Karpas-422 (cell line): ENCODE results near the gene PLXNA4. TPM values are rescaled to one million over a fixed set of nuclear protein-coding genes. Genes with fewer than 3 reads are reported as not detected.

ENCODE experiments used
- DNase-seq: peaks from one replicate; pipeline ENCODE4 v3.0.0-alpha.2; 2015
- H2AFZ ChIP-seq: fragments of 200-600 bp; sonication (generic); 2 replicates; pipeline ENCODE4 v1.6.1; 2014; ENCODE audit warnings: antibody characterized with exemption, low read length, mixed read lengths
- H3K27ac ChIP-seq: fragments of 200-600 bp; sonication (generic); 2 replicates; pipeline ENCODE4 v1.5.1; 2014; ENCODE audit warnings: mild to moderate bottlenecking, low read length, moderate library complexity
- H3K27me3 ChIP-seq: fragments of 200-600 bp; sonication (generic); 2 replicates; pipeline ENCODE4 v1.6.1; 2014; ENCODE audit warnings: low read length, mixed read lengths
- H3K36me3 ChIP-seq: fragments of 200-600 bp; sonication (generic); 2 replicates; pipeline ENCODE4 v1.6.1; 2014; ENCODE audit warnings: low read length, mixed read lengths; ENCODE audit not compliant: insufficient read depth
- H3K4me1 ChIP-seq: fragments of 200-600 bp; sonication (generic); 2 replicates; pipeline ENCODE4 v1.6.1; 2014; ENCODE audit warnings: mild to moderate bottlenecking, low read length, mixed read lengths
- H3K4me2 ChIP-seq: fragments of 200-600 bp; sonication (generic); 2 replicates; pipeline ENCODE4 v1.6.1; 2014; ENCODE audit warnings: low read length, low read depth, mild to moderate bottlenecking; ENCODE audit not compliant: poor library complexity, severe bottlenecking
- H3K4me3 ChIP-seq: fragments of 200-600 bp; sonication (generic); 2 replicates; pipeline ENCODE4 v1.5.1; 2014; ENCODE audit warnings: mild to moderate bottlenecking, antibody characterized with exemption, low read length, mixed read lengths
- H3K79me2 ChIP-seq: fragments of 200-600 bp; sonication (generic); 2 replicates; pipeline ENCODE4 v1.6.1; 2014; ENCODE audit warnings: mild to moderate bottlenecking, low read length, mixed read lengths
- H3K9ac ChIP-seq: fragments of 200-600 bp; sonication (generic); 2 replicates; pipeline ENCODE4 v1.6.0; 2014; ENCODE audit warnings: low read length
- H3K9me2 ChIP-seq: fragments of 200-600 bp; sonication (generic), shearing (Covaris generic); replicated peaks from 2 replicates; pipeline ENCODE4 v1.6.0; 2014; ENCODE audit warnings: mild to moderate bottlenecking, low read length, moderate library complexity; ENCODE audit not compliant: insufficient read depth
- H3K9me3 ChIP-seq: fragments of 300-700, 200-600 bp; sonication (generic); 2 replicates; pipeline ENCODE4 v1.6.1; 2014; ENCODE audit warnings: low read length, mixed read lengths
- H4K20me1 ChIP-seq: fragments of 200-600 bp; sonication (generic); 2 replicates; pipeline ENCODE4 v1.6.1; 2014; ENCODE audit warnings: mild to moderate bottlenecking, antibody characterized with exemption, low read length, low read depth; ENCODE audit not compliant: insufficient read depth
- total RNA-seq: library from RNA; depleted of rRNA; stranded (reverse); fragments of >200 nt; shearing (Covaris generic); gene quantifications from 2 replicates; pipeline ENCODE4 v1.2.3, GENCODE V29; 2014; ENCODE audit warnings: low replicate concordance

PLXNA4 gene
- total RNA-seq, 1 experiment from 2014 or later: 0.48 TPM

DNA sequence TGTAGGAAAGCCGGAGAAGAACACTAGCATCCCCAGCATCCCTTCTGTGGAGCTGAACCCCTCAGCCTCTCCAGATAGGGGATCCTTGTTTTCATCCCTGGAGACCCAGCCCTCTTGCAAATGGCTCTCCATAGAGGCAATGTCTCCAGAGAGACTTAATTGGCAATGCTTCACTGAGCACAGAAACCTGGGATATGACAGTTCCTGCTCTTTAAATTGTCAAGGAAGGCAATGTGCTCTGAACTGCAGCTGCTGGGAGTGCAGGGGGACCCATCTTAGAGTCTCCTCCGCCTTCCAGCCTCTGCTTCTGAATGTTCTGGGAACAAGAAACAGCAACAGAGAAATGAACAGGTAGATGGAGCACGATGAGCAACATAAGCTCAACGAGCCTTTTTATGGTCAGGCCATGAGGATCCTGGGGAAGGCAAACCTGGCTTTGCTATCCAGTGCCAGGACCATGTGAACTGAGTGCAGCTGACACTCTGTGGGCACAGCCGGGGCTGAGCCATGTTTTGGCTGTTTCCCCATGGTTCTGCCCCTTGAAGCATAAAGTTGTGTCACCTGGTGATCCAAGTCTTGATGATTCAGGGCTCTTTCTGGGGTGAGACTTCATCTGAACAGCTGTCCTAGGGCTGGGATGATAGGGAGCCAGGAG lies 481.0 kb downstream of the PLXNA4 start:
- Histone ChIP-seq H2AFZ (no peak overlapping the region), H3K9me2 (no peaks in the 10 kb centered on the region), H3K9me3 (no peaks in the 10 kb centered on the region), H3K4me2 (no peak overlapping the region), H4K20me1 (no peaks in the 10 kb centered on the region), H3K4me3 (no peak overlapping the region), H3K4me1 (peaks cover 6% of the 10 kb centered on the region), H3K9ac (no peak overlapping the region), H3K36me3 (no peaks in the 10 kb centered on the region), H3K27ac (no peak overlapping the region), H3K79me2 (no peaks in the 10 kb centered on the region), H3K27me3 (no peaks in the 10 kb centered on the region)
- DNase-seq: no peak

DNA sequence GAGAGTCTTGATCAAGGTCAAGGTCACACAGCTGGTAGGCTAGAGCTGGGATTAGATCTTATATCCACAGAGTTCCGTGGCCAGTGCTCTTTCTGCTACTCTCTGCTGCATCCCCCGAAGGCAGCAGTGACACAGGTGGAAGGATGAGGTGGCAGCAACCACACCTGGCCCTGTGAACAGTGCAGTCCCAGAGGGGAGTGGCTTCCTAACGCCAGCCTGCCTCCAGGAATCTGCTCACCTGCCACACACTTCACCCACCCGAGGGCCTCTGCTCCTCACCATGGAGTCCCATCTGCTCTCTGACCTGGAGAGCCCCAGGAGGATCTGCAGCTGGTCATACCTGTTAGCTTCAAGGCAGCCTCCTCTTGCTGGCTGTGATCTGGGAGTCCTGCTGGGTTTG lies 484.2 kb downstream of the PLXNA4 start:
- Histone ChIP-seq H3K9me3 (no peaks in the 10 kb centered on the region), H3K9me2 (no peaks in the 10 kb centered on the region), H3K27ac (no peak overlapping the region), H3K36me3 (no peaks in the 10 kb centered on the region), H4K20me1 (no peaks in the 10 kb centered on the region), H3K4me3 (no peak overlapping the region), H3K4me2 (no peak overlapping the region), H3K4me1 (no peaks in the 10 kb centered on the region), H3K27me3 (no peaks in the 10 kb centered on the region), H3K79me2 (no peaks in the 10 kb centered on the region), H2AFZ (no peak overlapping the region), H3K9ac (no peak overlapping the region)
- no peak for DNase-seq

DNA sequence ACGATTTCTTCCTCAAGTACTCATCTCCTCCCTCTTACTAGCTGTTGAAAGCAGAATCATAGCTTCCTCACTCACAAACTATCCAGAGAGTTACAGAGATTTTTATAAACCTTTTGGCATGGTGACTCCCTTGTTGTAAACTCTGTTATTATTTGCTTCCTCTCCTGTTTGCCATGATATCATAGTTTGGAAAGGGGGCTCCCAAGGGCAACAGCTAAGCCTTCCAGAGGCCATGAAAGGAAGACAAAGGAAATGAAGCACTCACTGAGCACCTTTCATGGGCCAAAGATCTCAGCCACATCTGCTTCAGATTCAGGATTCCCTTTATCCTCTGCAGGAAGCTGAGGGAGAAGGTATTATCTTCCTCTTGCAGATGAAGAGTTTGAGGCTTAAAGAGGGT lies 484.6 kb downstream of the PLXNA4 start:
- H3K36me3 ChIP-seq: no peaks in the 10 kb centered on the region
- no peak overlapping the region for H3K4me2 ChIP-seq
- no peak overlapping the region for H2AFZ ChIP-seq
- H3K9ac ChIP-seq: no peak overlapping the region
- H3K27me3 ChIP-seq: no peaks in the 10 kb centered on the region
- no peak for DNase-seq
- H3K79me2 ChIP-seq: no peaks in the 10 kb centered on the region
- H3K4me3 ChIP-seq: no peak overlapping the region
- H3K9me3 ChIP-seq: no peaks in the 10 kb centered on the region
- no peaks in the 10 kb centered on the region for H3K9me2 ChIP-seq
- H3K27ac ChIP-seq: no peak overlapping the region
- H4K20me1 ChIP-seq: no peaks in the 10 kb centered on the region
- H3K4me1 ChIP-seq: no peaks in the 10 kb centered on the region

GRCh38 chr7:132090444-132090843 lies 485.8 kb downstream of the PLXNA4 start:
- no peaks in the 10 kb centered on the region for H3K9me3 ChIP-seq
- H3K79me2 ChIP-seq: no peaks in the 10 kb centered on the region
- H3K4me3 ChIP-seq: no peak overlapping the region
- H3K4me1 ChIP-seq: no peaks in the 10 kb centered on the region
- no peaks in the 10 kb centered on the region for H3K9me2 ChIP-seq
- no peak for DNase-seq
- no peaks in the 10 kb centered on the region for H3K36me3 ChIP-seq
- no peak overlapping the region for H2AFZ ChIP-seq
- no peaks in the 10 kb centered on the region for H3K27me3 ChIP-seq
- H3K4me2 ChIP-seq: no peak overlapping the region
- no peak overlapping the region for H3K9ac ChIP-seq
- no peaks in the 10 kb centered on the region for H4K20me1 ChIP-seq
- no peak overlapping the region for H3K27ac ChIP-seq

- Histone ChIP-seq H3K4me2 (no peak overlapping the region), H3K9me2 (no peaks in the 10 kb centered on the region), H3K9ac (no peak overlapping the region), H4K20me1 (no peaks in the 10 kb centered on the region), H3K4me1 (no peaks in the 10 kb centered on the region), H3K27me3 (no peaks in the 10 kb centered on the region), H3K4me3 (no peak overlapping the region), H3K79me2 (no peaks in the 10 kb centered on the region), H3K36me3 (no peaks in the 10 kb centered on the region), H3K9me3 (no peaks in the 10 kb centered on the region), H2AFZ (no peak overlapping the region), H3K27ac (no peak overlapping the region)
- DNase-seq: no peak
Measured at GRCh38 chr7:132089356-132089755, 486.9 kb downstream of the PLXNA4 start.

GRCh38 chr7:132087421-132087820 lies 488.8 kb downstream of the PLXNA4 start:
- H3K9ac ChIP-seq: no peak overlapping the region
- no peaks in the 10 kb centered on the region for H3K4me1 ChIP-seq
- H3K9me3 ChIP-seq: no peaks in the 10 kb centered on the region
- no peaks in the 10 kb centered on the region for H4K20me1 ChIP-seq
- H3K36me3 ChIP-seq: no peaks in the 10 kb centered on the region
- no peak overlapping the region for H2AFZ ChIP-seq
- H3K79me2 ChIP-seq: no peaks in the 10 kb centered on the region
- no peak overlapping the region for H3K4me2 ChIP-seq
- DNase-seq: no peak
- H3K4me3 ChIP-seq: no peak overlapping the region
- H3K9me2 ChIP-seq: no peaks in the 10 kb centered on the region
- H3K27me3 ChIP-seq: no peaks in the 10 kb centered on the region
- H3K27ac ChIP-seq: no peak overlapping the region

DNA sequence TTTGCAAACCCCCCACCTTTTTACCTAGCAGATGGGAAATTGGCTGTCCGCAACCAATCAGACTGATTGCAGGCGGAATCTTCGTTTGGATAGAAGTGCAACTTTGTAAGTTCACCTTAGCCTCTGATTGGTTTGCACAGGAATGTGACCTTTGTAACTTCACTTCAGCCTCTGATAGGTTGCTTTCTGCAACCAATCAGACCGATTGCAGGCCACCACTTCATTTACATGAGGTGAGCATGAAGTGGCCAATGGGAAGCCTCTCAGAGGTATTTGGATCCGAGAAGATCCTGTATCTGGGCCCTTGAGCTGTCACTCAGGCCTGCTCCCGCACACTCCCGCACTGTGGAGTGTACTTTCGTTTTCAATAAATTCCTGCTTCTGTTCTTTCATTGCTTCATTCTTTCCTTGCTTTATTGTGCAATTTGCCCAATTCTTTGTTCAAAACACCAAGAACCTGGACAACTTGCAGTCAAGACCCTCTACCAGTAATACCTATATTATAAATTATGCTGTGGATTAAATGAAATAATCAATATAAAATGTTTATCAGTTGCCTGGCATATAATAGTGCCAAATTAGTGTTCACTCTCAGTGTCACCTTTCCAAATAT lies 491.4 kb downstream of the PLXNA4 start:
- H3K79me2 ChIP-seq: no peaks in the 10 kb centered on the region
- H4K20me1 ChIP-seq: no peaks in the 10 kb centered on the region
- H3K27me3 ChIP-seq: no peaks in the 10 kb centered on the region
- no peak for DNase-seq
- H3K36me3 ChIP-seq: no peaks in the 10 kb centered on the region
- H3K27ac ChIP-seq: no peak overlapping the region
- no peak overlapping the region for H3K4me2 ChIP-seq
- H3K9ac ChIP-seq: no peak overlapping the region
- no peaks in the 10 kb centered on the region for H3K4me1 ChIP-seq
- no peaks in the 10 kb centered on the region for H3K9me3 ChIP-seq
- no peak overlapping the region for H3K4me3 ChIP-seq
- H3K9me2 ChIP-seq: no peaks in the 10 kb centered on the region
- no peak overlapping the region for H2AFZ ChIP-seq

DNA sequence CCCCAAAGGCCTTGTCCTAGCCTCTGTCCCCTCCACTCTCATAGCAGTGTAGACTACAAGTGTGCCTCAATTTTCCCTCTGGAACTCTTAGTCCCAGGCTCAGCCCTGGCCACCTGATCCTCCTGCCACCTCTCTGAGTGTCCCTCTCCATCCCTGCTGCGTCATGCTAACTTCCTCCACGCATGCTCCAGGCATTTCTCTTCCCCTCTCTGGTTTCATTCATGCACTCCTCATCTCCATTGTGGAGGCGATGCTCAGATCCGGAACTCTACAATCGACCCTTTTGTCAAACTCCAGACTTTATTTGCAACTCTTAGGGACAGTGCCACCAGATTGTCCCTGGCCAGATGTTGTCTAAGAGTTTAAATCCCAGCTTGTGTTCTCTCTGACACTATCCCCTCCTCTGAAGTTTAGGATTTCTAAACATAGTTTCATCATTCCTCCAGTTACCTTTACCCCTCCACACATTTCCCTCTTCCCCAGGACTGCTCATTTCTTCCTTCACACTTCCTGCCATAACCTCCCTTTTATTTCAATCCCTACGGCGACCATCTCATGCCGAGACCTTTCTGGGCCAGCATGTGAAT lies 492.6 kb downstream of the PLXNA4 start:
- no peak for DNase-seq
- H3K36me3 ChIP-seq: no peaks in the 10 kb centered on the region
- no peak overlapping the region for H3K4me2 ChIP-seq
- no peaks in the 10 kb centered on the region for H3K27me3 ChIP-seq
- no peaks in the 10 kb centered on the region for H3K79me2 ChIP-seq
- H3K4me1 ChIP-seq: no peaks in the 10 kb centered on the region
- H3K27ac ChIP-seq: no peak overlapping the region
- no peak overlapping the region for H2AFZ ChIP-seq
- no peak overlapping the region for H3K9ac ChIP-seq
- H3K4me3 ChIP-seq: no peak overlapping the region
- H3K9me2 ChIP-seq: no peaks in the 10 kb centered on the region
- H4K20me1 ChIP-seq: no peaks in the 10 kb centered on the region
- H3K9me3 ChIP-seq: no peaks in the 10 kb centered on the region
